AG04450 (cell line): ENCODE results near the gene NPC2. TPM values are rescaled to one million over a fixed set of nuclear protein-coding genes. Genes with fewer than 3 reads are reported as not detected.

Experiments used
- CTCF ChIA-PET: fragments of 300-600, 350-600 bp; formaldehyde crosslinking; extraction: SDS; loops from one replicate; lab custom pipeline; 2022; ENCODE audit warnings: antibody characterized with exemption, inconsistent platforms; lab: Charles Lee
- POLR2A ChIA-PET: fragments of 350-600 bp; formaldehyde crosslinking; extraction: SDS; loops from one replicate; lab custom pipeline; 2021; ENCODE audit warnings: antibody characterized with exemption, inconsistent platforms; lab: Yijun Ruan, JAX
- DNase-seq: peaks from one replicate; pipeline ENCODE4 v3.0.0-alpha.2; 2011; ENCODE audit warnings: low read depth, low spot score
- H3K27ac ChIP-seq: one replicate; pipeline ENCODE4 v1.5.1; 2012; ENCODE audit warnings: low read depth, low read length, control low read depth
- H3K27me3 ChIP-seq: one replicate; pipeline ENCODE4 v1.6.0; 2012; ENCODE audit warnings: low read length; ENCODE audit not compliant: control insufficient read depth, insufficient read depth
- H3K4me3 ChIP-seq: 2 replicates; pipeline ENCODE4 v1.5.1; 2011; ENCODE audit warnings: mild to moderate bottlenecking, low read depth, low read length, control low read depth
- H3K9me3 ChIP-seq: 2 replicates; pipeline ENCODE4 v1.5.1; 2012; ENCODE audit warnings: low read length; ENCODE audit not compliant: control insufficient read depth, insufficient read depth
- polyA plus RNA-seq: library from polyadenylated mRNA; depleted of rRNA; stranded (reverse); fragments of >200 nt; gene quantifications from 2 replicates; pipeline ENCODE4 v1.2.3, GENCODE V29; 2011
- TF ChIP-seq, protein P1 (sequence below): IDR thresholded peaks from 2 replicates; pipeline ENCODE4 v1.5.1; 2011; ENCODE audit warnings: low read depth, low read length, control low read depth, inconsistent platforms

NPC2 gene
- polyA plus RNA-seq, 1 experiment: 197 TPM

DNA sequence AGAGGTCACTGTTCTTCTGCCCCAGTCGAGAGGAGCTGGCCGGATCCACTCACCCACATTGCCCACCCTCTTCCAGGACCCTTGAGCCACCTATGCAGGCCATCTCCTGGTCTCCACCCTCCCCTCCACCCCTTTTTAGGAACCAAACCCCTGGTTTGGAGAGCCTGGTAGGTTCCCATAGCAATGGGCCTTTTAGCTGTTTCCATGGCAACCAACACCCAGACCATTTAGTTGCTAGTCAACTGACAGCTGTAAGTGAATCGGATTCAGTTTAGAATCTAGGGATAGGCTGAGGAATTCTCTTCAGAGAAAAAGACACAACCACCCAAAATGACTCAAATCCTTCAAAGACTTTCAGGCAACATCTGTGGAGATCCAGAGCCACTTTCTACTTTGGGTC, 16.5 kb downstream of the NPC2 start:
- POLR2A ChIA-PET: no interaction called here
- no peak for DNase-seq
- TF ChIP-seq, protein P1, sequence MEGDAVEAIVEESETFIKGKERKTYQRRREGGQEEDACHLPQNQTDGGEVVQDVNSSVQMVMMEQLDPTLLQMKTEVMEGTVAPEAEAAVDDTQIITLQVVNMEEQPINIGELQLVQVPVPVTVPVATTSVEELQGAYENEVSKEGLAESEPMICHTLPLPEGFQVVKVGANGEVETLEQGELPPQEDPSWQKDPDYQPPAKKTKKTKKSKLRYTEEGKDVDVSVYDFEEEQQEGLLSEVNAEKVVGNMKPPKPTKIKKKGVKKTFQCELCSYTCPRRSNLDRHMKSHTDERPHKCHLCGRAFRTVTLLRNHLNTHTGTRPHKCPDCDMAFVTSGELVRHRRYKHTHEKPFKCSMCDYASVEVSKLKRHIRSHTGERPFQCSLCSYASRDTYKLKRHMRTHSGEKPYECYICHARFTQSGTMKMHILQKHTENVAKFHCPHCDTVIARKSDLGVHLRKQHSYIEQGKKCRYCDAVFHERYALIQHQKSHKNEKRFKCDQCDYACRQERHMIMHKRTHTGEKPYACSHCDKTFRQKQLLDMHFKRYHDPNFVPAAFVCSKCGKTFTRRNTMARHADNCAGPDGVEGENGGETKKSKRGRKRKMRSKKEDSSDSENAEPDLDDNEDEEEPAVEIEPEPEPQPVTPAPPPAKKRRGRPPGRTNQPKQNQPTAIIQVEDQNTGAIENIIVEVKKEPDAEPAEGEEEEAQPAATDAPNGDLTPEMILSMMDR: no peak
- CTCF ChIA-PET: interaction anchor here (1.9 to 4.7 kb wide), 3 partner anchors 113 to 118 kb away, joined by 5 to 42 read pairs (median 5); no protein-coding TSS in a partner anchor
- Histone ChIP-seq H3K27me3 (no peaks in the 10 kb centered on the region), H3K9me3 (no peaks in the 10 kb centered on the region), H3K4me3 (no peak overlapping the region), H3K27ac (no peak overlapping the region)

DNA sequence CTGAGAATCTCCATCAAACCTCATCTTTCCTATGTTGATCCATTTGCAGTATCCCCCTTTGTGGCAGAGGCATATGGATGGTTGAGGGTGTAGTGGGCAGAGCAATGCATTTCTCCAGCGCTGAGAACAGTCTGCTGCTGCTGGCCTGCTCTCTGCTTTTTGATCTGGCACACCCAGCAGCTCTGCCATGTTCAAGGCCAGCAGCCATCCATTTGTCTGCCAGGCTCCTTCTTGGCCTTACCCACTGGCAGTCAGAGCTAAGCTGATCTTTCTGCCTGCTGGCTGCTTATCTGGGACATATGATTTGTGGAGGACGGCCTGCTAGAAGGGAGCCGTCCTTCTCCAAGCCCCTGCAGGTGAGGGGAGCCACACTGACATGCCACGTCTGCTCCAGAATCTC, 17.0 kb downstream of the NPC2 start:
- no peaks in the 10 kb centered on the region for H3K9me3 ChIP-seq
- TF ChIP-seq, protein P1: no peak
- no peaks in the 10 kb centered on the region for H3K27me3 ChIP-seq
- H3K27ac ChIP-seq: peak overlapping the region; percentile 21
- H3K4me3 ChIP-seq: no peak overlapping the region
- ChIA-PET CTCF (interaction anchor here (0.9 to 4.7 kb wide), 3 partner anchors 16 to 115 kb away, joined by 3 to 42 read pairs (median 5); no protein-coding TSS in a partner anchor), POLR2A (no interaction called here)
- no peak for DNase-seq

DNA sequence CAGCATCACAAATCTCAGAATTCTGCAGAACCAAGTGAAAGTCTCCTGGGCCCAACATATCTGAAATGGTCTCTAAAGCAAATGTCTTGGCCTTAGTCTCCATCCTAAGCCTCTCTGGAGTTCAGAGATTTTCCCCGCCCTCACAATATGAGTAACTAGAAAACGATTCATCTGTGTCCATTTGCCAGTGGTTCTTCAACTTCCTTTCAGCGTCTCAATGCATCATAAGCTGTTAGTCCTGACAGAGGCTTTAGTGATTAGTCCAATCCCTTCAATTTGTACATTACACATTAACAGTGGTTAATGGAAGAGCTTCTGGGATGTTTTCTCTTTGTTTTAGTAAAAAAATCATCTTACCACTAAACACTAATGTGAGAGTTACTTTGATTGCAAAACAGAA, 17.4 kb downstream of the NPC2 start:
- CTCF ChIA-PET: interaction anchor here (0.9 to 1.9 kb wide), 3 partner anchors 16 to 115 kb away, joined by 3 to 5 read pairs (median 3); no protein-coding TSS in a partner anchor
- POLR2A ChIA-PET: no interaction called here
- no peak overlapping the region for H3K27ac ChIP-seq
- DNase-seq: no peak
- no peak overlapping the region for H3K4me3 ChIP-seq
- TF ChIP-seq, protein P1: no peak
- no peaks in the 10 kb centered on the region for H3K9me3 ChIP-seq
- no peaks in the 10 kb centered on the region for H3K27me3 ChIP-seq

DNA sequence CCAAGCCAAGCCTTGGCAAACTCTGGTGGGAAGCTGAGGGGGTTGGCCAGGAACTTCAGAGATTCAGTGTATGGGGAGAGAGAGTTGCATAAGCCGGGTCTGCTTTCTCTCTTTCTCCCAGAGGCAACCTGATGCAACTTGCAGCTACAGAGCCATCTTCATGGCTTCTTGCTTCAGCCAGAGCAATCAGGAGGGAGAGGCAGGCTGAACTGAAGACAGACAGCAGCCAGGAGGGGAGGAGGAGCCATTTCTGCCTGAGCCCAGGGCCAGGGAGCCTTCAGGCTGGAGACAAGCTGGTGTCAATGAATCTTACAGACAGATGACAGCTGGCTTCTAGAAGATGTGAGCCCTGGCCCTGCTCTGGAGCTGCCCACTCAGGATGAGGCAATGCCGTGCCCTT, 18.7 kb downstream of the NPC2 start:
- H3K9me3 ChIP-seq: no peaks in the 10 kb centered on the region
- DNase-seq: no peak
- CTCF ChIA-PET: interaction anchor here (1.0 to 1.3 kb wide), 3 partner anchors 14 to 149 kb away, joined by 3 to 5 read pairs (median 4); no protein-coding TSS in a partner anchor
- no peak overlapping the region for H3K27ac ChIP-seq
- no peaks in the 10 kb centered on the region for H3K27me3 ChIP-seq
- POLR2A ChIA-PET: interaction anchor here (0.9 kb wide), 1 partner anchor 14 kb away, joined by 3 read pairs; no protein-coding TSS in a partner anchor
- TF ChIP-seq, protein P1: no peak
- no peak overlapping the region for H3K4me3 ChIP-seq

DNA sequence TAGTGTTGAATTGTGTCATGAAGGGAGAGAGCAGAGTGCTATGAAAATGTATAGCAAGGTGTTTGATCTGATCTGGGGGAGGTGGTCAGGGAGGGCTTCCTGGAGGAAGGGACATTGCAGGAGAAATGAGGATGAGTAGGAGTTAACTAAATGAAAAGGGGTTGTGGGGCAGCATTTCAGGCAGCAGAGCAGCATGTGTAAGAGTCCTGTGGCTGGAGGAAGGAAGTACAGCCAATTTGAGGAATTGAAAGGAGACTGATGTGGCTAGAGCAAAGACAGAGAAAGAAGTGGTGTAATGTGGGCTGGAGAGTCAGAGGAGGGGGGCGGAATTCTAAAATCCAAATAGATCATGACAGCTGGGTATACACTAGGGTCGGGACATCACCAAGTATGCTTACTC, 20.5 kb downstream of the NPC2 start:
- DNase-seq: no peak
- Histone ChIP-seq H3K4me3 (no peak overlapping the region), H3K27ac (no peak overlapping the region), H3K27me3 (peaks cover 4% of the 10 kb centered on the region), H3K9me3 (no peaks in the 10 kb centered on the region)
- ChIA-PET POLR2A (no interaction called here), CTCF (no interaction called here)
- TF ChIP-seq, protein P1: no peak
